8988T (cell line): Measurements from ENCODE around the gene ARRDC1.

ENCODE experiments used
- DNase-seq: peaks from one replicate; pipeline ENCODE4 v3.0.0; 2011

ARRDC1 gene

GRCh38 chr9:137640862-137641261, 35.4 kb downstream of the ARRDC1 start:
- DNase-seq = no peak

- no peak for DNase-seq
These were observed 36.7 kb downstream of the ARRDC1 start for GRCh38 chr9:137642118-137642601.

- no peak for DNase-seq
These were observed 37.4 kb downstream of the ARRDC1 start for GRCh38 chr9:137642892-137643291.

GRCh38 chr9:137643921-137644320, 38.4 kb downstream of the ARRDC1 start:
- DNase-seq = no peak

- DNase-seq = no peak
These were observed 39.7 kb downstream of the ARRDC1 start for GRCh38 chr9:137645211-137645610.

DNA sequence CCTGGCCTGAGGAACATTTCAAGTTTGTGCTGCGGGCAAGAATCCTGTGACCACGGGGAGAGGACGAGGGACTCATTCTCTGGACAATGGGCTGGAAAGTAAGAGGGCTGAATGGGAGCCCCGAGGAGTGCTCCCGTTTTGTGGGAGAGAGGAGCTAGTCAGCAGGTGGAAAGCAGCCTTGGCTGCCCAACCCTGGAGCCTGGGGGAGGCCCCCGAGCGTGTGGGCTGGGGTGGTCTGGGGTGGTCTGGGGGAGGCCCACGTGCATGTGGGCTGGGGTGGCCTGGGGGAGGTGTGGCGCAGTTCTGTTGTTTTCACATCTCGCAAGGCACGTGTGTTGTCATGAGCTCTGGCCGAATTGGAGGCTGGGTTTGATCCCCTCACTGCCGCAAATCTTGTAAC, 40.9 kb downstream of the ARRDC1 start:
- no peak for DNase-seq

DNA sequence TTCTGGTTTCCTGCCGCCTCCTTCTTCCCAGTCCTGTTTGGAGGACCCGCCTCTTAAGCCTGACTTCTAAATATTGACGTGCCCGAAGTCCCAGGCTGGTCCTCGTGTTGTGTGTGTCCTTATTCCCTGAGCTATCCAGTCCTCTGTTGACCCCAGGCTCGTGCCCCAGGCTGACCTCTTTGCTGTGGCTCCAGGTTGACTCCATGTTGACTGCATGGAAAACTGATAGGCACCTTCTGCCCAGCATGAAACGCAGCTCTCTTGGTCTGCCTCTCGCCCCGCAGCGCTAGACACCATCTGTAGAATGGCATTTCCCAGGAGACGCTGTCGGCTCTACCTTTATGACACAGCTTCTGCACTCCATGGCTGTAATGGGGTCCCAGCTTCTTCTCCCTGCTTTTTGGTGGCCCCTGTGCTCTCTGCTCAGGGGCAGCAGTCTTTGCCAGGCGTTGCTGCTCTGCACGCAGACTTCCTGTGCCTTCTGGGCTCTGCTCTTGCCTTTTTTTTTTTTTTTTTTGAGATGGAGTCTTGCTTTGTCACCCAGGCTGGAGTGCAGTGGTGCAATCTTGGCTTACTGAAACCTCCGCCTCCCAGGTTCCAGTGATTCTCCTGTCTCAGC, 41.7 kb downstream of the ARRDC1 start:
- no peak for DNase-seq

DNA sequence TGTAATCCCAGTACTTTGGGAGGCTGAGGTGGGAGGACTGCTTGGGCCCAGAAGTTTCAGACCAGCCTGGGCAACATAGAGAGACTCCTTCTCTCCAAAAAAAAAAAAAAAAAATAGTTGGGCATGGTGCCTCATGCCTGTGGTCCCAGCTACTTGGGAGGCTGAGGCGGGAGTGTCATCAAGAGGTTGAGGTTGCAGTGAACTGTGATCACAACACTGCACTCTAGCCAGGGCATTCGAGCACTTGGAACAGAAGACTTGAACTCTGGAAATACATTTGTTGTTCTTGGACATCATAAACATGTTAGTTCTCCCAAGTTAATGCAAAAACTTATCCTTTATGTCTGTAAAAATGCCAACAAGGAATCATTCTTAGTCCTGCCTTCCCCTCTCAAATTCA, 42.9 kb downstream of the ARRDC1 start:
- DNase-seq = no peak

GRCh38 chr9:137649553-137649952, 44.1 kb downstream of the ARRDC1 start:
- DNase-seq = no peak

GRCh38 chr9:137650259-137650658, 44.8 kb downstream of the ARRDC1 start:
- DNase-seq = no peak

GRCh38 chr9:137650779-137651178, 45.3 kb downstream of the ARRDC1 start:
- DNase-seq = no peak

GRCh38 chr9:137656416-137656815, 50.9 kb downstream of the ARRDC1 start:
- no peak for DNase-seq

- DNase-seq = no peak
These were observed 52.1 kb downstream of the ARRDC1 start for GRCh38 chr9:137657606-137658005.

- no peak for DNase-seq
These were observed 53.3 kb downstream of the ARRDC1 start for GRCh38 chr9:137658781-137659180.

DNA sequence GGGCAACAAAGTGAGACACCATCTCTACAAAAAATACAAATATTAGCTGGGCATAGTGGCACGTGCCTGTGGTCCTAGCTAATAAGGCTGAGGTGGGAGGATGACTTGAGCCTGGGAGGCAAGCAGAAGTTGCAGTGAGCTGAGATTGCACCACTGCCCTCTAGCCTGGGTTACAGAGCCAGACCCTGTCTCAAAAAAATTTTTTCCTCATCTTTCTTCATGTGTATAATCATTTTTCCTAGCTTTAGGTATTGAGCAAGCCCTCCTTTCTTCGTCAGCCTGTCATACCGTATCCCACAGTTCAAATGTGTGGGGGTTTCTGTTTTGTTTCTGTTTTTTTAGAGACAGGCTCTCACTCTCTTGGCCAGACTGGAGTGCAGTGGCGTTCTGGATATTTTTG, 54.7 kb downstream of the ARRDC1 start:
- no peak for DNase-seq

GRCh38 chr9:137663584-137663983, 58.1 kb downstream of the ARRDC1 start:
- no peak for DNase-seq

GRCh38 chr9:137664676-137665075, 59.2 kb downstream of the ARRDC1 start:
- DNase-seq = no peak
